PC-9 (cell line): ENCODE data around the gene ERBB4. TPM values are rescaled to one million over a fixed set of nuclear protein-coding genes. Genes with fewer than 3 reads are reported as not detected.

Experiments
- BruUV-seq: library from RNA; stranded (reverse); fragments of 400-500 nt; replicated peaks from 2 replicates; lab custom pipeline; 2021; lab: Mats Ljungman, UMichigan
- CTCF ChIA-PET: fragments of 300-600 bp; sonication (Branson Sonifier 250); formaldehyde crosslinking; loops from one replicate; lab custom pipeline; 2022; ENCODE audit warnings: antibody characterized with exemption; lab: Charles Lee
- POLR2A ChIA-PET: fragments of 300-600 bp; sonication (Branson Sonifier 250); formaldehyde crosslinking; loops from one replicate; lab custom pipeline; 2022; ENCODE audit warnings: antibody characterized with exemption; ENCODE audit not compliant: unreplicated experiment; lab: Charles Lee
- DNase-seq, 2 experiments: peaks; one replicate each; pipeline versions ENCODE4 v3.0.0 to v3.0.0-alpha.2; 2015 to 2022; ENCODE audit warnings: mixed read lengths in 1 of 2
- H2AFZ ChIP-seq: fragments of 200-600 bp; sonication (generic); 2 replicates; pipeline ENCODE4 v1.8.1; 2017; ENCODE audit warnings: antibody characterized with exemption
- H3F3A ChIP-seq: fragments of 200-600 bp; sonication (generic); 2 replicates; pipeline ENCODE4 v1.8.1; 2017; ENCODE audit warnings: antibody characterized with exemption, mild to moderate bottlenecking, low read depth; ENCODE audit not compliant: insufficient read depth
- H3K27ac ChIP-seq: fragments of 200-600 bp; sonication (generic); 2 replicates; pipeline ENCODE4 v1.6.1; 2016; ENCODE audit warnings: mixed run types
- H3K27me3 ChIP-seq: fragments of 200-600 bp; sonication (generic); 2 replicates; pipeline ENCODE4 v1.6.1; 2016; ENCODE audit warnings: low read depth, mixed run types; ENCODE audit not compliant: insufficient read depth
- H3K36me3 ChIP-seq: fragments of 200-600 bp; sonication (generic); 2 replicates; pipeline ENCODE4 v1.6.1; 2016; ENCODE audit warnings: low read depth, mixed run types
- H3K4me1 ChIP-seq: fragments of 200-600 bp; sonication (generic); replicated peaks from 2 replicates; pipeline ENCODE4 v1.6.1; 2016; ENCODE audit warnings: mixed run types; ENCODE audit not compliant: insufficient read depth
- H3K4me2 ChIP-seq: fragments of 200-600 bp; sonication (generic); 2 replicates; pipeline ENCODE4 v1.6.1; 2017; ENCODE audit warnings: mixed run types
- H3K4me3 ChIP-seq: fragments of 200-600 bp; sonication (generic); 2 replicates; pipeline ENCODE4 v1.6.1; 2016; ENCODE audit warnings: mixed run types
- H3K79me2 ChIP-seq: fragments of 200-600 bp; sonication (generic); 2 replicates; pipeline ENCODE4 v1.6.1; 2017; ENCODE audit warnings: low read depth, mixed run types
- H3K9me2 ChIP-seq: fragments of 200-600 bp; sonication (generic); 2 replicates; pipeline ENCODE4 v1.8.1; 2017; ENCODE audit warnings: mild to moderate bottlenecking; ENCODE audit not compliant: insufficient read depth
- H3K9me3 ChIP-seq: fragments of 200-600 bp; sonication (generic); 2 replicates; pipeline ENCODE4 v1.8.1; 2016; ENCODE audit warnings: low read depth; ENCODE audit not compliant: insufficient read depth
- H4K20me1 ChIP-seq: fragments of 200-600 bp; sonication (generic); 2 replicates; pipeline ENCODE4 v1.8.1; 2017; ENCODE audit not compliant: insufficient read depth
- CTCF ChIP-seq: fragments of 200-600 bp; sonication (generic); conservative IDR thresholded peaks from 2 replicates; pipeline ENCODE4 v1.6.1; 2017; ENCODE audit warnings: mixed run types, antibody characterized with exemption, mild to moderate bottlenecking, moderate library complexity
- EZH2 ChIP-seq: fragments of 200-600 bp; sonication (generic); IDR thresholded peaks from 2 replicates; pipeline ENCODE4 v1.8.0; 2017; ENCODE audit warnings: antibody characterized with exemption, low read depth
- intact Hi-C: fragments of 100-400 bp; cut with micrococcal nuclease; formaldehyde crosslinking; loops from one replicate; pipeline ENCODE4 v1.10.0; 2022; ENCODE audit not compliant: unreplicated experiment
- total RNA-seq: library from RNA; stranded (reverse); gene quantifications from 2 replicates; pipeline ENCODE4 v1.2.3, GENCODE V29; 2021

ERBB4 gene
- total RNA-seq, 1 experiment from 2014 or later, result not detected

- H3K9me3 ChIP-seq, result no peaks in the 10 kb centered on the region
- DNase-seq, result no peak
- ChIA-PET CTCF (no interaction called here), POLR2A (no interaction called here)
- H3K4me1 ChIP-seq, result no peaks in the 10 kb centered on the region
- no peaks in the 10 kb centered on the region for H3K27me3 ChIP-seq
- H2AFZ ChIP-seq, result no peak overlapping the region
- BruUV-seq, result no TSS peak
- H3K36me3 ChIP-seq, result no peaks in the 10 kb centered on the region
- intact Hi-C loops, result no loop called here
- no peak overlapping the region for H3K4me2 ChIP-seq
- H3K27ac ChIP-seq, result no peak overlapping the region
- H3K4me3 ChIP-seq, result no peak overlapping the region
- no peaks in the 10 kb centered on the region for H4K20me1 ChIP-seq
- H3F3A ChIP-seq, result no peaks in the 10 kb centered on the region
- TF ChIP-seq EZH2 (no peak), CTCF (no peak)
- no peaks in the 10 kb centered on the region for H3K9me2 ChIP-seq
- H3K79me2 ChIP-seq, result no peaks in the 10 kb centered on the region
These were observed 1150.9 kb downstream of the ERBB4 start for GRCh38 chr2:211387734-211388133.

GRCh38 chr2:211380041-211380440 lies 1158.6 kb downstream of the ERBB4 start:
- DNase-seq, result no peak
- Histone ChIP-seq H3K9me3 (no peaks in the 10 kb centered on the region), H3K27me3 (no peaks in the 10 kb centered on the region), H4K20me1 (no peaks in the 10 kb centered on the region), H3K36me3 (no peaks in the 10 kb centered on the region), H3K4me2 (no peak overlapping the region), H3K4me1 (no peaks in the 10 kb centered on the region), H2AFZ (no peak overlapping the region), H3K4me3 (no peak overlapping the region), H3K9me2 (no peaks in the 10 kb centered on the region), H3F3A (no peaks in the 10 kb centered on the region), H3K79me2 (no peaks in the 10 kb centered on the region), H3K27ac (no peak overlapping the region)
- CTCF ChIA-PET, result no interaction called here
- POLR2A ChIA-PET, result no interaction called here
- TF ChIP-seq EZH2, result no peak
- TF ChIP-seq CTCF, result no peak
- BruUV-seq, result no TSS peak
- intact Hi-C loops, result no loop called here

- CTCF ChIA-PET, result no interaction called here
- Histone ChIP-seq H4K20me1 (no peaks in the 10 kb centered on the region), H3K4me2 (no peak overlapping the region), H3K36me3 (no peaks in the 10 kb centered on the region), H3F3A (no peaks in the 10 kb centered on the region), H3K4me3 (no peak overlapping the region), H3K27ac (no peak overlapping the region), H3K9me2 (no peaks in the 10 kb centered on the region), H3K4me1 (no peaks in the 10 kb centered on the region), H3K79me2 (no peaks in the 10 kb centered on the region), H3K9me3 (no peaks in the 10 kb centered on the region), H2AFZ (no peak overlapping the region), H3K27me3 (no peaks in the 10 kb centered on the region)
- no peak for DNase-seq
- POLR2A ChIA-PET, result no interaction called here
- TF ChIP-seq EZH2 (no peak), CTCF (no peak)
- BruUV-seq, result no TSS peak
- intact Hi-C loops, result no loop called here
These were observed 1162.2 kb downstream of the ERBB4 start for GRCh38 chr2:211376410-211376809.
